UCSD-AML1 (cell line): ENCODE measurements around the gene SLC40A1.
"Not testable (repeated sequence)": the region's sequence is repeated elsewhere in the genome, so short reads cannot be mapped to it uniquely, and the experiment has no call there.

Source experiments
- DNase-seq: peaks from one replicate; lab custom pipeline; 2025; ENCODE audit not compliant: unreplicated experiment; lab: John Stamatoyannopoulos, UW

Gene SLC40A1

GRCh38 chr2:189601652-189602051 is 21.1 kb upstream of the SLC40A1 start:
- not testable (repeated sequence) for DNase-seq

GRCh38 chr2:189601043-189601442 is 20.5 kb upstream of the SLC40A1 start:
- DNase-seq = no peak

- no peak for DNase-seq
Measured at GRCh38 chr2:189599245-189599644, 18.7 kb upstream of the SLC40A1 start.

GRCh38 chr2:189595417-189595816 is 14.8 kb upstream of the SLC40A1 start:
- DNase-seq = no peak

GRCh38 chr2:189594305-189594704 is 13.7 kb upstream of the SLC40A1 start:
- DNase-seq = no peak

GRCh38 chr2:189593115-189593514 is 12.5 kb upstream of the SLC40A1 start:
- DNase-seq = no peak

- no peak for DNase-seq
Measured at GRCh38 chr2:189592353-189592984, 11.9 kb upstream of the SLC40A1 start.

- no peak for DNase-seq
Measured at GRCh38 chr2:189587780-189588179, 7.2 kb upstream of the SLC40A1 start.

- no peak for DNase-seq
Measured at GRCh38 chr2:189585226-189585756, 4.7 kb upstream of the SLC40A1 start.

- DNase-seq = no peak
Measured at GRCh38 chr2:189584686-189585085, 4.1 kb upstream of the SLC40A1 start.

GRCh38 chr2:189583227-189584198 is 2.9 kb upstream of the SLC40A1 start:
- no peak for DNase-seq

GRCh38 chr2:189582809-189583192 is 2.2 kb upstream of the SLC40A1 start:
- no peak for DNase-seq

GRCh38 chr2:189582140-189582808 is 1.7 kb upstream of the SLC40A1 start:
- DNase-seq = no peak

- DNase-seq = no peak
Measured at GRCh38 chr2:189581354-189582139, 961 bp upstream of the SLC40A1 start.

GRCh38 chr2:189580241-189580651 is 340 bp downstream of the SLC40A1 start:
- DNase-seq = no peak

GRCh38 chr2:189579585-189580186 is 900 bp downstream of the SLC40A1 start:
- DNase-seq = no peak

- no peak for DNase-seq
Measured at GRCh38 chr2:189578272-189578950, 2.2 kb downstream of the SLC40A1 start.

- no peak for DNase-seq
Measured at GRCh38 chr2:189577121-189577520, 3.5 kb downstream of the SLC40A1 start.

GRCh38 chr2:189576396-189576795 is 4.2 kb downstream of the SLC40A1 start:
- no peak for DNase-seq
